Measurements from ENCODE around the gene VTI1A. TPM values are rescaled to one million over a fixed set of nuclear protein-coding genes. Genes with fewer than 3 reads are reported as not detected.

Gene VTI1A
- total and polyA plus RNA-seq, 2 of the 13 experiments (the other 11 are each of a cell fraction or from before 2014, with no cell fraction given) = 11.7 to 32.7 TPM

DNA sequence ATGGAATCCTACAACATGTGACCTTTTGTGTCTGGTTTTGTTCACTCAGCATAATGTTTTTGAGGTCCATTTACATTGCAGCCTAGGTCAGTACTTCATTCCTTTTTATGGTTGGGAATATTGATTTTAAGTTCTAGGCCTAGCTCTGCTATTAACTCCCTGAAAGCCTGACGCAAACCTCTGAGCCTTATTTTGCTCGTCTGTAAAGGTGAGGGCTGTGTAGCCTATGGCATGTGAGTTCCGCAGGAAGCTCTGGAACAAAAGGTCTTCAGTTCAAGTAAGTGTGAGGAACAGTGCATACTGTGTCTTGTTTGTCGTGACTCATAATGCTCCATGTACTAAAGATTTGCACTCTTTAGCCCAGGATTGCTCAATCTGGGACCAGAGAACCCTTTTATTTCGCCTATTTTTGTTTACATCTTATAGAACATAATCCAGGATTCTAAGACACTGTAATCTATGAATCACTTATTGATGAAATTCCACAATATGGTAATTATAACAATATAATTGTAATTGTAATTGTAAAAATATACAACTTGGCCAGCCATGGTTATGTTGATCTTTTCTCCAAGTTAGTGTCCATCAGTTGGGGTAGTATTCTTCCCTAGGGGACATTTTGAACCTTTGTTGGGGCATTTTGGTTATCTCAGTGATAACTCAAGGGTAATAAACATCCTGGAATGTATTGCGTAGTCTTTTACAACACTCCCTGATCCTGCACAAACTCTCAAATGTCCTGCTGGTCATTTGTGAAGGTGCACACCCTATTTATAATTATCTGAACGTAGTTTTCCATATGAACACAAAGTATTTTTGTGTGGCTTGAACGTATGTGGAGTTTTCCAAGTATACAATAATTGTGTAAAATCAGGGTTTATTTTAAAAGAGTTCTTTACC is 184.7 kb downstream of the VTI1A start (continued):
- TF ChIP-seq ZNF280D (CRISPR knock-in tag; IDR thresholded peaks at IDR 0.05) (peak; percentile 96), SKIL (CRISPR knock-in tag; IDR thresholded peaks at IDR 0.05; ENCODE audit: borderline replicate concordance) (peak; percentile 53; the same call in 1 of the 2 replicates), SRF (IDR thresholded peaks at IDR 0.05; ENCODE audit: low read depth, low read length) (peak; percentile 88), ONECUT2 (CRISPR knock-in tag; IDR thresholded peaks at IDR 0.05) (peak; percentile 94), TFDP2 (CRISPR knock-in tag; IDR thresholded peaks at IDR 0.05) (0 out of 2 replicates have a peak, but pooled peaks have one; percentile 33), ZMAT3 (CRISPR knock-in tag; conservative IDR thresholded peaks at IDR 0.05) (no peak; the same call in 1 of the 2 replicates), TFDP1 (CRISPR knock-in tag; IDR thresholded peaks at IDR 0.05; ENCODE audit: borderline replicate concordance) (peak; percentile 78; the same call in 1 of the 2 replicates), MAX (IDR thresholded peaks at IDR 0.05) (peak; percentile 79), ZNF883 (CRISPR knock-in tag; IDR thresholded peaks at IDR 0.05; ENCODE audit: not compliant biosample characterization) (no peak), ZNF781 (CRISPR knock-in tag; IDR thresholded peaks at IDR 0.05; ENCODE audit: borderline replicate concordance, not compliant biosample characterization) (no peak)
- TF ChIP-seq, protein P1, sequence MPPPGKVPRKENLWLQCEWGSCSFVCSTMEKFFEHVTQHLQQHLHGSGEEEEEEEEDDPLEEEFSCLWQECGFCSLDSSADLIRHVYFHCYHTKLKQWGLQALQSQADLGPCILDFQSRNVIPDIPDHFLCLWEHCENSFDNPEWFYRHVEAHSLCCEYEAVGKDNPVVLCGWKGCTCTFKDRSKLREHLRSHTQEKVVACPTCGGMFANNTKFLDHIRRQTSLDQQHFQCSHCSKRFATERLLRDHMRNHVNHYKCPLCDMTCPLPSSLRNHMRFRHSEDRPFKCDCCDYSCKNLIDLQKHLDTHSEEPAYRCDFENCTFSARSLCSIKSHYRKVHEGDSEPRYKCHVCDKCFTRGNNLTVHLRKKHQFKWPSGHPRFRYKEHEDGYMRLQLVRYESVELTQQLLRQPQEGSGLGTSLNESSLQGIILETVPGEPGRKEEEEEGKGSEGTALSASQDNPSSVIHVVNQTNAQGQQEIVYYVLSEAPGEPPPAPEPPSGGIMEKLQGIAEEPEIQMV (CRISPR knock-in tag; IDR thresholded peaks at IDR 0.05; ENCODE audit: low read depth) = 0 out of 2 replicates have a peak, but pooled peaks have one; percentile 35
- TF ChIP-seq, protein P2, sequence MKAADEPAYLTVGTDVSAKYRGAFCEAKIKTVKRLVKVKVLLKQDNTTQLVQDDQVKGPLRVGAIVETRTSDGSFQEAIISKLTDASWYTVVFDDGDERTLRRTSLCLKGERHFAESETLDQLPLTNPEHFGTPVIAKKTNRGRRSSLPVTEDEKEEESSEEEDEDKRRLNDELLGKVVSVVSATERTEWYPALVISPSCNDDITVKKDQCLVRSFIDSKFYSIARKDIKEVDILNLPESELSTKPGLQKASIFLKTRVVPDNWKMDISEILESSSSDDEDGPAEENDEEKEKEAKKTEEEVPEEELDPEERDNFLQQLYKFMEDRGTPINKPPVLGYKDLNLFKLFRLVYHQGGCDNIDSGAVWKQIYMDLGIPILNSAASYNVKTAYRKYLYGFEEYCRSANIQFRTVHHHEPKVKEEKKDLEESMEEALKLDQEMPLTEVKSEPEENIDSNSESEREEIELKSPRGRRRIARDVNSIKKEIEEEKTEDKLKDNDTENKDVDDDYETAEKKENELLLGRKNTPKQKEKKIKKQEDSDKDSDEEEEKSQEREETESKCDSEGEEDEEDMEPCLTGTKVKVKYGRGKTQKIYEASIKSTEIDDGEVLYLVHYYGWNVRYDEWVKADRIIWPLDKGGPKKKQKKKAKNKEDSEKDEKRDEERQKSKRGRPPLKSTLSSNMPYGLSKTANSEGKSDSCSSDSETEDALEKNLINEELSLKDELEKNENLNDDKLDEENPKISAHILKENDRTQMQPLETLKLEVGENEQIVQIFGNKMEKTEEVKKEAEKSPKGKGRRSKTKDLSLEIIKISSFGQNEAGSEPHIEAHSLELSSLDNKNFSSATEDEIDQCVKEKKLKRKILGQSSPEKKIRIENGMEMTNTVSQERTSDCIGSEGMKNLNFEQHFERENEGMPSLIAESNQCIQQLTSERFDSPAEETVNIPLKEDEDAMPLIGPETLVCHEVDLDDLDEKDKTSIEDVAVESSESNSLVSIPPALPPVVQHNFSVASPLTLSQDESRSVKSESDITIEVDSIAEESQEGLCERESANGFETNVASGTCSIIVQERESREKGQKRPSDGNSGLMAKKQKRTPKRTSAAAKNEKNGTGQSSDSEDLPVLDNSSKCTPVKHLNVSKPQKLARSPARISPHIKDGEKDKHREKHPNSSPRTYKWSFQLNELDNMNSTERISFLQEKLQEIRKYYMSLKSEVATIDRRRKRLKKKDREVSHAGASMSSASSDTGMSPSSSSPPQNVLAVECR (CRISPR knock-in tag; IDR thresholded peaks at IDR 0.05; ENCODE audit: borderline replicate concordance) = peak; percentile 38; the same call in 1 of the 2 replicates

Data from HepG2 (cell line).